ENCODE results near the gene TBC1D22B.

DNA sequence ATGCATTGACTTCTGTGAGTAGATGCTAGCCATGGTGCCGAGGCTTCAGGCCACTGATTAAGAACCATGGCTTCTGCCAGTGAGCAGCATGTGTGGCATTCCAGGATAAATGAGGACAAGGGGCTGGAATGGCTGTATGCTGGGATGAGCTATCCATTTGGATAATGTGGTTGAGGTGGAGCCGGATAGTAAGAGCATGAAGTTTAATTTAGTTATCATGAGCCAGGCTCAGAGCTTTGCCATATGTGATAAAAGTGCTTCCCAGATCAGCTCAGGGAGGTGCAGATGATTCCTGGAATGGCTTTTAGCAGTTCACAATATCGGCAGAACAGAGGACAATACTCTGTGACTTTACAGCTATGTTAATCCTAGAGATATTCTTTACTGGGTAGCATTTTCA lies 61.6 kb downstream of the TBC1D22B start:
- TF ChIP-seq, protein P1, sequence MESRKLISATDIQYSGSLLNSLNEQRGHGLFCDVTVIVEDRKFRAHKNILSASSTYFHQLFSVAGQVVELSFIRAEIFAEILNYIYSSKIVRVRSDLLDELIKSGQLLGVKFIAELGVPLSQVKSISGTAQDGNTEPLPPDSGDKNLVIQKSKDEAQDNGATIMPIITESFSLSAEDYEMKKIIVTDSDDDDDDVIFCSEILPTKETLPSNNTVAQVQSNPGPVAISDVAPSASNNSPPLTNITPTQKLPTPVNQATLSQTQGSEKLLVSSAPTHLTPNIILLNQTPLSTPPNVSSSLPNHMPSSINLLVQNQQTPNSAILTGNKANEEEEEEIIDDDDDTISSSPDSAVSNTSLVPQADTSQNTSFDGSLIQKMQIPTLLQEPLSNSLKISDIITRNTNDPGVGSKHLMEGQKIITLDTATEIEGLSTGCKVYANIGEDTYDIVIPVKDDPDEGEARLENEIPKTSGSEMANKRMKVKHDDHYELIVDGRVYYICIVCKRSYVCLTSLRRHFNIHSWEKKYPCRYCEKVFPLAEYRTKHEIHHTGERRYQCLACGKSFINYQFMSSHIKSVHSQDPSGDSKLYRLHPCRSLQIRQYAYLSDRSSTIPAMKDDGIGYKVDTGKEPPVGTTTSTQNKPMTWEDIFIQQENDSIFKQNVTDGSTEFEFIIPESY (IDR thresholded peaks at IDR 0.05; ENCODE audit: borderline replicate concordance, low read depth): no peak
- no peak for TF ChIP-seq YY1 (IDR thresholded peaks at IDR 0.05; ENCODE audit: low read depth)
- TF ChIP-seq FOSL2 (IDR thresholded peaks at IDR 0.05; ENCODE audit: borderline replicate concordance, low read depth): no peak
